Esophagus muscularis mucosa (tissue), 4 donors: ENCODE results near the gene SVOPL. TPM values are rescaled to one million over a fixed set of nuclear protein-coding genes. Genes with fewer than 3 reads are reported as not detected.
A peak's percentile ranks its signal among the peaks of the same experiment; 100 is the strongest.

Source experiments
- DNase-seq: peaks from one replicate; pipeline ENCODE4 v3.0.0-alpha.2; 2017; ENCODE audit errors: extremely low spot score
- H3K27ac ChIP-seq, 4 donors: fragments of 200-600 bp; sonication (generic); replicated peaks in 1 of 4; 1 replicate in 3 of 4; 2 replicates in 1 of 4; pipeline ENCODE4 v1.5.1; 2016 to 2019; ENCODE audit warnings: mild to moderate bottlenecking in 1 of 4
- H3K27me3 ChIP-seq, 4 donors: fragments of 200-600 bp; sonication (generic); one replicate each; pipeline versions ENCODE4 v1.5.1 to v1.6.0; 2016 to 2019
- H3K36me3 ChIP-seq, 4 donors: fragments of 200-600 bp; sonication (generic); one replicate each; pipeline ENCODE4 v1.5.1; 2016 to 2019
- H3K4me1 ChIP-seq, 4 donors: fragments of 200-600 bp; sonication (generic); one replicate each; pipeline ENCODE4 v1.5.1; 2016 to 2019
- H3K4me3 ChIP-seq, 4 donors: fragments of 200-600 bp; sonication (generic); 1 replicate in 2 of 4; 2 replicates in 2 of 4; pipeline ENCODE4 v1.5.1; 2016 to 2019; ENCODE audit warnings: mild to moderate bottlenecking in 4 of 4, moderate library complexity in 1 of 4
- H3K9me3 ChIP-seq, 4 donors: fragments of 200-600 bp; sonication (generic); 1 replicate in 3 of 4; 2 replicates in 1 of 4; pipeline ENCODE4 v1.5.1; 2016 to 2019
- CTCF ChIP-seq, 3 experiments: fragments of 200-600 bp in 2 of 3; fragments of 450-650 bp in 1 of 3; sonication (generic) in 2 of 3; IDR thresholded peaks; one replicate each; pipeline ENCODE4 v1.5.1; 2017 to 2019; ENCODE audit warnings: antibody characterized with exemption in 3 of 3, mild to moderate bottlenecking in 2 of 3, moderate library complexity in 1 of 3
- EP300 ChIP-seq: sonication (generic); formaldehyde crosslinking; IDR thresholded peaks from one replicate; pipeline ENCODE4 v1.6.1; 2017; ENCODE audit warnings: antibody characterized with exemption
- POLR2A ChIP-seq: fragments of 450-650 bp; IDR thresholded peaks from one replicate; pipeline ENCODE4 v1.6.1; 2017; ENCODE audit warnings: antibody characterized with exemption, moderate library complexity, mild to moderate bottlenecking, low read depth
- POLR2AphosphoS5 ChIP-seq, 2 donors: sonication (generic); formaldehyde crosslinking; IDR thresholded peaks; one replicate each; pipeline ENCODE4 v1.6.1; 2017; ENCODE audit warnings: antibody characterized with exemption in 2 of 2
- WGBS: methylation state at CpG from one replicate; pipeline ENCODE4 v1.1.5; 2018; 5-methylcytosine and 5-hydroxymethylcytosine counted together
- intact Hi-C: fragments of 100-400 bp; cut with DNase I; formaldehyde crosslinking; loops from one replicate; pipeline ENCODE4 v1.15.1; 2023
- total RNA-seq, 4 donors: library from RNA; depleted of rRNA; stranded (reverse); fragments of >200 nt; gene quantifications; one replicate each; pipeline versions ENCODE4 v1.1.0 to v1.2.1, GENCODE V29; 2016

SVOPL gene
- total RNA-seq, 4 donors from 2014 or later: not detected

- whole genome bisulfite sequencing: 44% methylated on average over 48 of the region's 59 CpGs
- peaks cover 0 to 63% (median 0%) of the 10 kb centered on the region in 4 donors for H3K27me3 ChIP-seq
These were observed 37.1 kb downstream of the SVOPL start for GRCh38 chr7:138663725-138664710.

DNA sequence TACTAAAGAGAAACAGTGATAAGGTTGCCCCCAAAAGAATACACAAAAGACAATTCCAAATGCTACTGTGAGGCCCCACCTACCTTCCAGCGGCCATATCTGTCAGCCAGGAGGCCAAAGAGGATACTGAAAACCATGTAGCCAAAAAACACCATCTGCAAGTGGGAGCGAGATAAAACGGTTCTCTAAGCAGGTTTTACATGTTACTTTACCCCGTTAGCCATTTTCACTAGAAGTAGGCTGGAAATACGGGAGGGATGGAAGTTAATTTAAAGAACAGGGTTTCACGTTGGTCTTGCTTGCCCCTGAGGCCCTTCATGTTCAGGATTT, 38.2 kb downstream of the SVOPL start:
- Histone ChIP-seq H3K9me3 (no peaks in the 10 kb centered on the region), H3K4me3 (no peak overlapping the region), H3K36me3 (no peaks in the 10 kb centered on the region), H3K27ac (no peak overlapping the region), H3K4me1 (peaks cover 0 to 11% (median 8%) of the 10 kb centered on the region in 4 donors), H3K27me3 (peaks cover 0 to 59% (median 0%) of the 10 kb centered on the region in 4 donors)
- intact Hi-C loops: no loop called here
- no peak for DNase-seq
- 86% methylated on average over 6 of the region's 6 CpGs for WGBS
- TF ChIP-seq POLR2A: no peak
- no peak for TF ChIP-seq POLR2AphosphoS5 (IDR thresholded peaks at IDR 0.05)
- TF ChIP-seq CTCF (IDR thresholded peaks at IDR 0.05): no peak
- TF ChIP-seq EP300: no peak

More at GRCh38 chr7:138663725-138664710, 37.1 kb downstream of the SVOPL start:
- DNase-seq: no peak
- Histone ChIP-seq H3K36me3 (no peaks in the 10 kb centered on the region), H3K9me3 (no peaks in the 10 kb centered on the region), H3K4me3 (peak overlapping the region; percentile 30 to 39 (median 34)), H3K4me1 (peaks cover 0 to 11% (median 8%) of the 10 kb centered on the region in 4 donors), H3K27ac (no peak overlapping the region)
- intact Hi-C loops: no loop called here
- TF ChIP-seq POLR2A: no peak
- TF ChIP-seq CTCF (IDR thresholded peaks at IDR 0.05): no peak
- TF ChIP-seq POLR2AphosphoS5 (IDR thresholded peaks at IDR 0.05): no peak
- no peak for TF ChIP-seq EP300

DNA sequence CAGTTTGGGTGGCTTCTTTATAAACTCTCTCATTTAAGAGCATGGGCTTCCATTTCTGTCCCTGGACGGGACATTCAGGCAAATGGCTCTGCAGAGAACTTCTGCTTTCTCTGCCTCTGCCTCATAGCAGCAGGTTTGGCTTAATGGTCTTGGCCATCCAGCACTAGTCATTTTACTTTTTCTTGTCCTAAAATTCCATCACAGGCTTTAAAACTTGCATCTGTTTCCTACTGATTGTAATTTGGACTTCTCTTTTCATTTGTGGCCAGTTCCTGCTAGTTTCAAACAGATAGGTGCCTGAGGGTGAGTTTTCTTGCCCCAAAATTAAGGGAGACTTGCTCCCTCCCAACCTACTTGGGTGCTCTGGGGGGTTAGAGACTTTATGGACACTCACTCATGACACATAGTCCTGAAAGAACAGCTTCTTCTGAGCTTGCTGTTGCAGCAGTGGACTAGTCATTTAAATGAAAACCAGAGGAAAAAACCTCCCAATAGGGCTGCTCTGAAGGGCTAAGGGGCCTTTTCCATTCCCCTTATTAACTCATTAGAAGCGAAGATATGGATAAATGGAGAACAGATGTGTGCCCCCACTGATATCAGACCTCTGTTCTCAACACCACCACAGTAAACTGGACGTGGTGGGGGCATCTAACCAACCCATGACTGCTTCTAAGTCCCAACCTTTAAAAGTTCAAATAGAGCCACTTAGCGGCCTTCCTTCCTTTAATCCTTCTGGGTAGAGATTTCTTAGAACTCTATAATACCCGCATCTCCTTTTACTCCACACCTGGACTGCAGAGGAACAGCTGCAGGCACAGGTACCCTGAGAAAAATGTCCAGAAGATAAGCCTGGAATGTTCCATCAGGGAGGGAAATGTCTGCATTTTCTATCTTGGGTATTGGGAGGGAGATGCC, 38.8 kb downstream of the SVOPL start:
- TF ChIP-seq CTCF (IDR thresholded peaks at IDR 0.05) (no peak), POLR2A (no peak), POLR2AphosphoS5 (IDR thresholded peaks at IDR 0.05) (no peak), EP300 (no peak)
- peaks cover 0 to 55% (median 0%) of the 10 kb centered on the region in 4 donors for H3K27me3 ChIP-seq
- H3K4me3 ChIP-seq: no peak overlapping the region
- peaks cover 0 to 11% (median 8%) of the 10 kb centered on the region in 4 donors for H3K4me1 ChIP-seq
- no peak for DNase-seq
- 80% methylated on average over 5 of the region's 5 CpGs for WGBS
- H3K36me3 ChIP-seq: no peaks in the 10 kb centered on the region
- H3K27ac ChIP-seq: no peak overlapping the region
- intact Hi-C loops: no loop called here
- H3K9me3 ChIP-seq: no peaks in the 10 kb centered on the region

GRCh38 chr7:138661069-138661635, 40.0 kb downstream of the SVOPL start:
- Histone ChIP-seq H3K4me3 (no peak overlapping the region), H3K27me3 (peaks cover 0 to 55% (median 0%) of the 10 kb centered on the region in 4 donors), H3K36me3 (no peaks in the 10 kb centered on the region), H3K4me1 (peaks cover 0 to 11% (median 8%) of the 10 kb centered on the region in 4 donors), H3K27ac (no peak overlapping the region), H3K9me3 (no peaks in the 10 kb centered on the region)
- no peak for TF ChIP-seq CTCF (IDR thresholded peaks at IDR 0.05)
- intact Hi-C loops: no loop called here
- 41% methylated on average over 9 of the region's 9 CpGs for whole genome bisulfite sequencing
- no peak for DNase-seq
